Esophagus mucosa (tissue), 1 donor: Measurements from ENCODE around the gene FGF11. TPM values are rescaled to one million over a fixed set of nuclear protein-coding genes. Genes with fewer than 3 reads are reported as not detected.
A peak's percentile ranks its signal among the peaks of the same experiment; 100 is the strongest.
"Not testable (repeated sequence)": the region's sequence is repeated elsewhere in the genome, so short reads cannot be mapped to it uniquely, and the experiment has no call there.

ENCODE experiments used
- ATAC-seq: fragments of 200-7000 bp; cut with Tn5 transposase; one replicate; pipeline ENCODE4 v1.9.1; 2020
- total RNA-seq: library from RNA; stranded (reverse); gene quantifications from one replicate; pipeline ENCODE4 v1.2.4, GENCODE V29; 2023
- donor health status: DM: yes; HTN: yes; CAD: no.

The FGF11 gene
- total RNA-seq, 1 donor from 2014 or later: 8.6 TPM

- ATAC-seq: peak; percentile 3
Measured at GRCh38 chr17:7462474-7463371, 23.4 kb downstream of the FGF11 start.

GRCh38 chr17:7463372-7463846, 24.1 kb downstream of the FGF11 start:
- no peak for ATAC-seq

- peak; percentile 62 for ATAC-seq
Measured at GRCh38 chr17:7464081-7464480, 24.8 kb downstream of the FGF11 start.

GRCh38 chr17:7465597-7466275, 26.4 kb downstream of the FGF11 start:
- ATAC-seq: no peak

GRCh38 chr17:7466318-7466638, 27.0 kb downstream of the FGF11 start:
- ATAC-seq: no peak

GRCh38 chr17:7466639-7467341, 27.5 kb downstream of the FGF11 start:
- ATAC-seq: no peak

- ATAC-seq: no peak
Measured at GRCh38 chr17:7467498-7467897, 28.2 kb downstream of the FGF11 start.

GRCh38 chr17:7468290-7468689, 29.0 kb downstream of the FGF11 start:
- no peak for ATAC-seq

GRCh38 chr17:7468804-7469389, 29.6 kb downstream of the FGF11 start:
- no peak for ATAC-seq

GRCh38 chr17:7469843-7470242, 30.5 kb downstream of the FGF11 start:
- not testable (repeated sequence) for ATAC-seq

- not testable (repeated sequence) for ATAC-seq
Measured at GRCh38 chr17:7470457-7470973, 31.2 kb downstream of the FGF11 start.

GRCh38 chr17:7471729-7472128, 32.4 kb downstream of the FGF11 start:
- ATAC-seq: no peak

- ATAC-seq: not testable (repeated sequence)
Measured at GRCh38 chr17:7474767-7475166, 35.5 kb downstream of the FGF11 start.

- ATAC-seq: peak; percentile 44
Measured at GRCh38 chr17:7475764-7476422, 36.6 kb downstream of the FGF11 start.

GRCh38 chr17:7476494-7476893, 37.2 kb downstream of the FGF11 start:
- peak; percentile 73 for ATAC-seq

- no peak for ATAC-seq
Measured at GRCh38 chr17:7476951-7477350, 37.6 kb downstream of the FGF11 start.

- peak; percentile 76 for ATAC-seq
Measured at GRCh38 chr17:7477392-7478275, 38.3 kb downstream of the FGF11 start.

GRCh38 chr17:7478276-7479212, 39.2 kb downstream of the FGF11 start:
- ATAC-seq: peak; percentile 30

GRCh38 chr17:7479213-7480088, 40.1 kb downstream of the FGF11 start, which contains the start of gene ZBTB4:
ZBTB4 (minus strand) TSS chr17:7479631; CDS start chr17:7466801, 12,830 bp downstream.
- peak; percentile 1 for ATAC-seq
